DND-41 (cell line): ENCODE measurements around the gene MRPS27.

ENCODE experiments used
- CTCF ChIP-seq: IDR thresholded peaks from 2 replicates; pipeline ENCODE4 v1.5.1; 2012; ENCODE audit warnings: borderline replicate concordance, low read length, moderate library complexity, mild to moderate bottlenecking; ENCODE audit not compliant: poor library complexity, severe bottlenecking; ENCODE audit errors: extremely low read depth
- EZH2 ChIP-seq: IDR thresholded peaks from 3 replicates; pipeline ENCODE4 v1.6.1; 2012; ENCODE audit warnings: borderline replicate concordance, low read depth, mild to moderate bottlenecking, moderate library complexity, low read length, inconsistent platforms; ENCODE audit not compliant: severe bottlenecking

GRCh38 chr5:72288924-72289323, 31.1 kb downstream of the MRPS27 start:
- TF ChIP-seq CTCF (no peak), EZH2 (no peak)
